Left kidney (tissue), 2 donors: ENCODE measurements around the gene WWOX. TPM values are rescaled to one million over a fixed set of nuclear protein-coding genes. Genes with fewer than 3 reads are reported as not detected.

ENCODE experiments used
- DNase-seq: peaks from one replicate; pipeline ENCODE4 v3.0.0-alpha.2; 2013
- polyA plus RNA-seq: library from polyadenylated mRNA; unstranded; fragments of 120-200 nt; gene quantifications from one replicate; pipeline ENCODE4 v1.2.1, GENCODE V29; 2013; ENCODE audit not compliant: insufficient read length

The WWOX gene
- polyA plus RNA-seq, 1 donor: 34.1 TPM

DNA sequence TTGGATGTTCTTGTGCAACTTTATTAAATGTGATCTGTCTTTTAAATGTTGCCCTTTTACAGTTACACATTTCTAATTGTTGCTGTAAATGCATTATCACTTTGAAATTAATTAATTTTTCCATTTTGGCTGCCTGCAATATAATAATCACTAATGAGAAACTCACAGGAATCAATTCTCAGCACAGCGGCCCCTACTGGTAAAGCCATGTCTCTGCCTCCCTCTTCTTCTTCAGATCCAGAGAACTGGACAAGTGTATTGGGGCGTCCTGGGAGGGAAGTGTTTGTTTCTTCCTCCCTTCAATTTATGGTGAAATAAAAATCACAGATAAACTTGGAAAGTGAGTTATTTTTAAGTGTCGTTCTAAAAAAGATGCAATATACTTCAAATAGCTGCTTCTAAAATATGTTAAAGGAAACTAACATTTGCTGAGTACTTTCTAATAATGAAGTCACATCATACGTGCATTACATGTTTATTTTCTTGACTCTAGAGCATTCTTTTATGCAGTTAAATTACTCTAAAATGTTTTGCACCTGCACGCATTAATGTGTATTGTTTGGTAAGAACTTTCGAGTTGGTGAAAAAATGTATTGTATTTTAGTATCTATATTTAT is 338.0 kb downstream of the WWOX start:
- no peak for DNase-seq

GRCh38 chr16:78438219-78438618 is 338.8 kb downstream of the WWOX start:
- DNase-seq: no peak

DNA sequence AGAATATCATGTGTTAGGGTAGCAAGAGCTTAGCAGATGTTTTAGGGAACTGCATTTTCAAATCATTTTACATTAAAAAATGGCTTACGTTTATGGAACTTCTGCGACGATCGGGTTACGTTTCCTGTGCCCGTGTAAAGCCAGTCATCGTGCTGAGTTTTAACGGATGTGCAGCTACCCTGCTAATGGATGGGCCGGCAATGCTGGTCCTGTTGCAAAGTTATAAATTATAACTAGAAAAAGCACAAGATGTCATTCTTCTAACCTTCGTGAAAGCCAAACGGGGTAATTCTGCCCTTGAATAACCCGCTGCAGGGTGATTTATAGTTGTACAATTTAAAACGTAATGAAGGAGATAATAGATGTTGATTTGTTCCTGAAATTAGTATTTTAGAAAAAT is 339.2 kb downstream of the WWOX start:
- no peak for DNase-seq

DNA sequence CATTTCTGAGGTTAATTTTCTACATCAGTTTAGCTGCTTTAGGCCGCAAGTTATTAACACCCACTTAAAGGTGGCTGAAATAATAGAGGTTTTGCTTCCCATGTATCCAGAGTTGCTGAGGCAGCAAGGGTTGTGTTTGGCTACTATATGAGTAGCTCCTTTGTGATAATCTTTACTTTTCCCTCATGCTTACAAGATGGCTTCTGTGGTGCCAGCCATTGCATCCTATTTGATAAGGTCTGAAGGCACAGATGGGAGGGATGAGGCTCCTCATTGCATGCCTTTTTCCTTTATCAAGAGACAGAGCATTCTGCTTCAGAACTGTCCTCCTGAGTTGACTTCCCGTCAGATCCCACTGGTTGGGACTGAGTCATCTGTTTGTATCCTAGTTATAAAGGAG is 340.2 kb downstream of the WWOX start:
- no peak for DNase-seq

GRCh38 chr16:78441298-78441697 is 341.8 kb downstream of the WWOX start:
- DNase-seq: no peak

DNA sequence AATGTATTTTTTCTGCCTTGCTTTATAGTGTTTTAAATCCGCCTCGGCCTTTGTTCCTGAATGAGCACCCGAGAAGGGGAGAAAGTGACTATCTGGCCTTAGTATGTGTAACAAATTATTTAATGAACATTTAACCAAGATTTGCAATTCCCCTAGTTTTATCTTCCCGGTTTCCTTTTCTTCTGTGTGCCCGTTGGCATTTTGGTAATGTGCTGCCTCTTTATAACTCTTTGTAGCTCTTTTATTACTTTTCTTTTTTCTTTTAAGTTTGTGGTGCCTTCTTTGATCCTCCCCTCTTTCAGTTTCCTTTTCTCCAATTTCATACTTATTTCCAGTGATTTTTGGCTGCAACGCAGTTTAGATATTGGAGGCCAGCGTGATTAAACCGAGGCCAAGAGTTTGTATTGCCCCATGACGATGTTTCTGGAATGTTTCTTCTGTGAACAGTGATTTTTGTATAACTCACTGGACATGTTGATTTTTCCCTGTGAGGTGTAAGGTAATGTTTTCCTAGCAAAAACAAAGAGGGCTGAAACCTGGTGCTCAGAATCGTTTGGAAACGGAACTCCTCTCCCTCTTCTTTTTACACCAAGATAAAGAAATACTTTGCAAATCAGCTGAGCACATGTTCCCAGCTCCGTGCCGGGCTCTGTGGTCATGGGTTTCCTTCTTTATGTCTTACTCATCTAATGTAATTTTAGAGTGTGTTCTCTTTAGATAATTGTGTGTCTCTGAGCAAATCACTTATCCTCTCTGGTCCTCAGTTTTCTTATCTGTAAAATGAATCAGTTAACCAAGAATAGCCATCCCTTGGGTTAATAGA is 344.3 kb downstream of the WWOX start:
- no peak for DNase-seq

DNA sequence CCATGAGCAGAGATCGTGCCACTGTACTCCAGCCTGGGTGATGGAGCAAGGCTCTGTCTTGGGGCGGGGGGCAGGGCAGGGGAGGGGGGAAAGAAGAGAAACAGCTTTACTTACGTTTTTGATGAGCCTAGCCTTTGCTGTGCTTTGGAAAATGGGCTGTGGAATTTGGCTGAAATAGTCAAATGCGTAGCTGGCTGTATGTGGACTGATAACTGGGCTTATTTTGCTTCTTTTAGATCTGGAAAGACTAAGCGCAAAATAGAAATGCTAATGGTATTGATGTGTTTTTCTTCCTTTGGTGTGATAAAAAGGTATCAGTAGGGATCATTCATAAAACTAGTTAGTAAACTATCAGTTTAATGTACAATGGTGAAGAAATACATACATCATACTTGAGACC is 346.4 kb downstream of the WWOX start:
- DNase-seq: no peak

- DNase-seq: no peak
These were observed 347.0 kb downstream of the WWOX start for GRCh38 chr16:78446486-78446885.

GRCh38 chr16:78446992-78447563 is 347.6 kb downstream of the WWOX start:
- DNase-seq: no peak

DNA sequence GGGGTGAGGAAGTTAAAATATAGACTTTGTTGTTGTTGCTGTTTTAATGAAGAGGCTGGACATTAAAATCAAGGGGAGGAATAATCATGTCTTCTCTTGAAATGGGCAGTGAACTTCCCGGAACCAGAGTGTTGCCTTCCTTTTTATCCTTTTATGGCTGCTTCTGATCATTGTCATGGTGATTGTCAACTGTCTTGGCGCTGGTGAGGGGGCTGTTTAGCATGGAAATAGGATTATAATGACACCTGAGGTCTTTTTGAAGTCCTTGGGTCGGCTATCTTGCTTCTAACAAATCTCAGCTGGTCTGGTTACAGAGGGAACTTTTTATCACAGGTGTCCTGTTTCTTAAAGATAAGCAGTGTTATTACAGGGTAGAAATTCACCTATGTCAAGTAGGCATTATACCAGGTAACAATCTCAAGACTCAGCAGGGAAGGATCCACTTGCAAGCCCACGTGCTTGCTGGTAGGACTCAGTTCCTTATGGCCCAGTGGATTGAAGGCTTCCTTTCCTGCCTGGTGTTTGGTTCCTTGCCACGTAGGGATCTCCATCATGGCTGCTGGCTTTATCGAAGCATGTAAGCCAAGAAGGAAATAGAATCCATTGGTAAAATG is 349.3 kb downstream of the WWOX start:
- DNase-seq: no peak

GRCh38 chr16:78450255-78450654 is 350.8 kb downstream of the WWOX start:
- no peak for DNase-seq

GRCh38 chr16:78452025-78452555 is 352.6 kb downstream of the WWOX start:
- no peak for DNase-seq

- DNase-seq: no peak
These were observed 356.4 kb downstream of the WWOX start for GRCh38 chr16:78455861-78456260.

DNA sequence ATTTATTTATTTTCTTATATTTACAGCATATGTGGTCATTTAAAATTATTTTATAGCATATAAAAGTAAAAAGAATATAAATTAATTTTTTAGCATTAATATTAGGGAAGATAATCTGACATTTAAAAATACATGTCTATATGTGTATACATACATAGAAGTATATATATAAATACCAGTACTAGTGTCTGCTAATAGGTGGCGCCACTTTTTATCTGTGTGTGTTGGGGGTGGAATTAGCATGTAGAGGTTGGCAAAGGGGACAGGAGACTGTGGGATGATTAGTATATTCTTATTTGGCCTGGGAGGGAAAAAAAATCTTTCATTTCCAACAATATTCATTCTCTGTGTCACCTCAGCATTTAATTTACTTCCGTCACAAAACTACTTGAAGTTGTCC is 359.1 kb downstream of the WWOX start:
- DNase-seq: no peak

GRCh38 chr16:78460428-78460827 is 361.0 kb downstream of the WWOX start:
- no peak for DNase-seq

GRCh38 chr16:78461087-78461486 is 361.6 kb downstream of the WWOX start:
- DNase-seq: no peak

GRCh38 chr16:78461496-78462287 is 362.2 kb downstream of the WWOX start:
- DNase-seq: no peak

- no peak for DNase-seq
These were observed 363.1 kb downstream of the WWOX start for GRCh38 chr16:78462288-78463208.

DNA sequence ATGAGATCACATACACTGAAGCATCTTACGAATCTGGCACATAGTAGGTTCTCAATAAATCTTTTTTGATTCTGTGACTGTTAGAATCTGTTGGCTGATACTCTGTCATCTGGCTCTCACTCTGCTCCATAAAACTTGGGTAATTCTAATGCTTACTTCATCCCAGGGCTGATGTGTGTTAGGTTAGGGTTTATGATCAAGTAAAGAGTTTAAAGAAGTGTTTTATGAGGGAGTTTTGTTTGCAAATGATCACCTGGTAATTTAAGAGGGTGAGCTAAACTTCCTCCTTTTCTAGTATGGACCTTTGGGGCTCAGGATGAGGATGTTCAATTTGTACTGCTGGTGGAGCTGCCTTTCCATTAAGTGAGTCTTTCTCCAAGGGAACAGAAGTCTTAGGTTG is 364.1 kb downstream of the WWOX start:
- DNase-seq: no peak

DNA sequence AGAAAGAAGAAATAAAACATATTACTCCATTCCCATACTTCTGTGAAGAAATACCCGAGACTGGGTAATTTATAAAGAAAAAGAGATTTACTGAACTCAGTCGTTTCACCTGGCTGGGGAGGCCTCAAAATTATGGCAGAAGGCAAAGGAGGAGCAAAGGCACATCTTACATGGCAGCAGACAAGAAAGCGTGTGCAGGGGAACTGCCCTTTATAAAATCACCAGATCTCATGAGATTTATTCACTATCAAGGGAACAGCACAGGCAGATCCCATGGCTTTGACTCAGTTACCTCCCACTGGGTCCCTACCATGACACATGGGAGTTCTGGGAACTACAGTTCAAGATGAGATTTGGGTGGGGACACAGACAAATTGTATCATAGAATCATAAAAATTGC is 365.4 kb downstream of the WWOX start:
- DNase-seq: no peak

DNA sequence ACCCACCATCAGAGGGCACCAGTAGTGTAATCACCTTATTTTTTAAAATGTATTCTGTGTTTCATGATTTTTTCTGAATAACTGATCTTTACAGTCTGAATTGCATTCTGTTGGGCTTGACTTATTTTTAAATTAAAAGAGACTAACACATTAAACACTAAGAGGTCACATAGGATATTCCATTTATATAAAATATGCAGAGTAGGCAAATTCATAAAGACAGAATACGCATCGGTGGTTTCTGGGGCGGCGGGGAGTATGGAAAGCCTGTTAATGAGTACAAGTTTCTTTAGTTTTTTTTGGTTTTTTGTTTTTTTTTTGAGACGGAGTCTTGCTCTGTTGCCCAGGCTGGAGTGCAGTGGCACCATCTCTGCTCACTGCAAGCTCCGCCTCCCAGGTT is 366.3 kb downstream of the WWOX start:
- DNase-seq: no peak
